HFF-Myc (cell line): Measurements from ENCODE around the gene DRD1.
"Not testable (repeated sequence)": the region's sequence is repeated elsewhere in the genome, so short reads cannot be mapped to it uniquely, and the experiment has no call there.

Experiments used
- DNase-seq: peaks from one replicate; pipeline ENCODE4 v3.0.0-alpha.2; 2011; ENCODE audit warnings: low read depth; ENCODE audit errors: extremely low read depth
- H3K4me3 ChIP-seq: replicated peaks from 2 replicates; pipeline ENCODE4 v1.5.1; 2011; ENCODE audit warnings: low read depth, mild to moderate bottlenecking, control low read depth, low read length
- CTCF ChIP-seq: IDR thresholded peaks from 2 replicates; pipeline ENCODE4 v1.5.1; 2012; ENCODE audit warnings: mild to moderate bottlenecking, low read depth, low read length, control low read depth; ENCODE audit errors: missing control alignments

The DRD1 gene

GRCh38 chr5:175418251-175418650 lies 25.7 kb downstream of the DRD1 start:
- DNase-seq: no peak
- no peak for TF ChIP-seq CTCF

GRCh38 chr5:175417384-175417783 lies 26.6 kb downstream of the DRD1 start:
- TF ChIP-seq CTCF: no peak
- no peak overlapping the region for H3K4me3 ChIP-seq
- DNase-seq: no peak

More at GRCh38 chr5:175418251-175418650, 25.7 kb downstream of the DRD1 start:
- no peak overlapping the region for H3K4me3 ChIP-seq

DNA sequence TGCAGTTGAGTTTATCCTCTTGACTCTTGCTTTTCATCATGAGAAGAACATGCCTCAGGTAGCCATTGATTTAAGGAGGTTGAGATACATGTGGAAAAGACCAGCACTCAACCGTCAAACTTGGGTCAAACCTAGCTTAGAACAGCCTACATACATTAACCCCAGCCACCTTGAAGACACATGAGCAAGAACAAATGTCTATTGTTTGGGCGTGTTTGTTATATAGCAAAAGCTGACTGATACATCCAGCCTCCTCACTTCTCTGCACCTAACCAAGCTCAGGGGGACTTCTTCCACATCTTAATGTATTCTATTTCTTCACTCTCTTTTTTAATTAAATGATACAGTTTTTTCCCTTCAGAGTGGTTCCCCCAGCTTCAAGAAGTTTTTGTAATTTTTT lies 28.7 kb downstream of the DRD1 start:
- no peak for TF ChIP-seq CTCF
- no peak for DNase-seq
- H3K4me3 ChIP-seq: no peak overlapping the region

- no peak for DNase-seq
- no peak for TF ChIP-seq CTCF
- H3K4me3 ChIP-seq: no peak overlapping the region
These were observed 33.1 kb downstream of the DRD1 start for GRCh38 chr5:175410926-175411325.

- no peak for DNase-seq
- no peak overlapping the region for H3K4me3 ChIP-seq
- no peak for TF ChIP-seq CTCF
These were observed 37.7 kb downstream of the DRD1 start for GRCh38 chr5:175406300-175406699.

DNA sequence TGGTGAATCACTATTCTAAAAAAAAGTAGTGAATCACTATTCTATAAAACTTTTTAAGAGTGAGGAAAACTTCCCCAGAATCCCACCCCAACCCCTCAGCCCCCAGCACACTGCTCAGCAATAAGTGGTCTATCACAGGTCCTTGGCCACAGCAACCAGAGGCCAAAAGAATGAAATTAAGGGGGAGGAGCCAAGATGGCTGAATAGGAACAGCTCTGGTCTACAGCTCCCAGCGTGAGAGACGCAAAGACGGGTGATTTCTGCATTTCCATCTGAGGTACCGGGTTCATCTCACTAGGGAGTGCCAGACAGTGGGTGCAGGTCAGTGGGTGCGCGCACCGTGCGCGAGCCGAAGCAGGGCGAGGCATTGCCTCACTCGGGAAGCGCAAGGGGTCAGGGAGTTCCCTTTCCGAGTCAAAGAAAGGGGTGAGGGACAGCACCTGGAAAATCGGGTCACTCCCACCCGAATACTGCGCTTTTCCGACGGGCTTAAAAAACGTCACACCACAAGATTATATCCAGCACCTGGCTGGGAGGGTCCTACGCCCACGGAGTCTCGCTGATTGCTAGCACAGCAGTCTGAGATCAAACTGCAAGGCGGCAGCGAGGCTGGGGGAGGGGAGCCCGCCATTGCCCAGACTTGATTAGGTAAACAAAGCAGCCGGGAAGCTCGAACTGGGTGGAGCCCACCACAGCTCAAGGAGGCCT lies 46.2 kb downstream of the DRD1 start:
- not testable (repeated sequence) for DNase-seq, H3K4me3 ChIP-seq

GRCh38 chr5:175395430-175395829 lies 48.6 kb downstream of the DRD1 start:
- H3K4me3 ChIP-seq, DNase-seq: not testable (repeated sequence)

GRCh38 chr5:175394601-175395000 lies 49.4 kb downstream of the DRD1 start:
- TF ChIP-seq CTCF: no peak
- DNase-seq: no peak
- no peak overlapping the region for H3K4me3 ChIP-seq
